Measurements from ENCODE around the gene DNHD1. TPM values are rescaled to one million over a fixed set of nuclear protein-coding genes. Genes with fewer than 3 reads are reported as not detected.

Gene DNHD1
- total and polyA plus RNA-seq, 2 of the 13 experiments (the other 11 are each of a cell fraction or from before 2014, with no cell fraction given) = 2.7 to 9.3 TPM

- TF ChIP-seq NONO (IDR thresholded peaks at IDR 0.05) (no peak), NONO (CRISPR knock-in tag; conservative IDR thresholded peaks at IDR 0.05) (peak; percentile 81), BATF2 (CRISPR knock-in tag; IDR thresholded peaks at IDR 0.05) (0 out of 2 replicates have a peak, but pooled peaks have one; percentile 64), SNAPC5 (CRISPR knock-in tag; IDR thresholded peaks at IDR 0.05; ENCODE audit: borderline replicate concordance) (no peak), TFAP4 (IDR thresholded peaks at IDR 0.05; ENCODE audit: borderline replicate concordance, low read depth) (peak; percentile 31; the same call in 1 of the 2 replicates), HNF1B (CRISPR knock-in tag; IDR thresholded peaks at IDR 0.05) (peak; percentile 97)
Measured at GRCh38 chr11:6481012-6481923, 15.8 kb upstream of the DNHD1 start, which contains the start of the genes ARFIP2 and TIMM10B (continued).

GRCh38 chr11:6481924-6482275, 15.2 kb upstream of the DNHD1 start:
- Histone ChIP-seq H3K9ac (ENCODE audit: insufficient read depth, low read depth, low read length) (peak overlapping the region; percentile 95), H3K79me2 (ENCODE audit: insufficient read depth, low read length) (peaks cover 39% of the 10 kb centered on the region), H3K27me3 (ENCODE audit: control insufficient read depth in 1 of 2, insufficient read depth in 2 of 2, low read length in 2 of 2) (no peaks in the 10 kb centered on the region; a peak in 1 of 5 replicates), H3K27ac (ENCODE audit: extremely low read length, insufficient read depth, low read length) (peak overlapping the region; percentile 95), H2AFZ (ENCODE audit: low read length) (no peak overlapping the region), H4K20me1 (ENCODE audit: insufficient read depth, low read length) (no peaks in the 10 kb centered on the region; the same call in 1 of the 2 replicates), H3K9me3 (ENCODE audit: low read length) (no peaks in the 10 kb centered on the region), H3K36me3 (replicated peaks in 1 of 2; ENCODE audit: control insufficient read depth in 1 of 2, insufficient read depth in 2 of 2, low read length in 2 of 2) (peaks cover 10 to 48% of the 10 kb centered on the region in 2 experiments), H3K4me1 (ENCODE audit: insufficient read depth, low read length) (peaks cover 60% of the 10 kb centered on the region), H3K4me2 (ENCODE audit: low read depth, low read length) (peak overlapping the region; percentile 99), H3K4me3 (replicated peaks in 1 of 3; ENCODE audit: insufficient read depth in 1 of 3, low read depth in 2 of 3, low read length in 3 of 3) (peak overlapping the region; percentile 75 to 92 (median 86))
- ChIA-PET CTCF (ENCODE audit: low intra/inter-chr PET ratio, low total read pairs) (no interaction called here), POLR2A (interaction anchor here (0.8 to 2.1 kb wide), 13 partner anchors 8 to 201 kb away, joined by 3 to 13 read pairs (median 8); partner anchors contain the start of genes HPX, ILK, MRPL17 and RRP8)
- DNase-seq (ENCODE audit: low spot score) (no peak), FAIRE-seq (no peak), ATAC-seq (peak; percentile 58)
- no TSS peak for BruUV-seq (replicated peaks)
- intact Hi-C loops (cut with micrococcal nuclease; ENCODE audit: unreplicated experiment) = loop anchor here (2.0 to 10.0 kb wide), 5 partner anchors 23 to 247 kb away; partner anchors contain the start of genes CNGA4, FHIP1B, MRPL17 and TAF10
- in situ Hi-C loops (cut with HindIII; ENCODE audit: extremely low pct_ligation_motif_present, low pct_unique_long_range_greater_than_20kb) = loop anchor here (10.0 kb wide), 1 partner anchor 123 kb away; the partner anchor contains the start of genes ILK and RRP8
- 0% methylated on average over 2 of the region's 13 CpGs for WGBS (ENCODE audit: low lambda C conversion rate)
- no peak for TF ChIP-seq GABPB1 (CRISPR knock-in tag; IDR thresholded peaks at IDR 0.05)
- no peak for TF ChIP-seq CAMTA2 (CRISPR knock-in tag; IDR thresholded peaks at IDR 0.05; ENCODE audit: borderline replicate concordance)
- TF ChIP-seq GATAD2A (CRISPR knock-in tag; IDR thresholded peaks at IDR 0.05) = no peak
- no peak for TF ChIP-seq ZSCAN20 (CRISPR knock-in tag; IDR thresholded peaks at IDR 0.05; ENCODE audit: borderline replicate concordance)
- no peak for TF ChIP-seq ZNF431 (CRISPR knock-in tag; IDR thresholded peaks at IDR 0.05; ENCODE audit: borderline replicate concordance, low read depth)
- no peak for TF ChIP-seq IKZF1 (IDR thresholded peaks at IDR 0.05)

All from HepG2 (cell line).